B cell (primary cell): Measurements from ENCODE around the gene TEX264.

ENCODE experiments used
- CTCF ChIP-seq: fragments of 200-600 bp; IDR thresholded peaks from one replicate; pipeline ENCODE4 v1.8.0; 2022; ENCODE audit warnings: antibody characterized with exemption, mild to moderate bottlenecking
- EZH2 ChIP-seq: IDR thresholded peaks from 2 replicates; pipeline ENCODE4 v1.6.1; 2012; ENCODE audit warnings: borderline replicate concordance, low read depth, mild to moderate bottlenecking, moderate library complexity, low read length; ENCODE audit not compliant: insufficient read depth, poor library complexity, severe bottlenecking

- TF ChIP-seq CTCF (no peak), EZH2 (no peak)
Measured at GRCh38 chr3:51679777-51680176, 8.7 kb downstream of the TEX264 start.
